Lower leg skin (tissue), 4 donors: ENCODE data around the gene CCDC186. TPM values are rescaled to one million over a fixed set of nuclear protein-coding genes. Genes with fewer than 3 reads are reported as not detected.

Experiments used
- DNase-seq, 2 donors: peaks; one replicate each; pipeline ENCODE4 v3.0.0-alpha.2; 2019; ENCODE audit warnings: low spot score in 2 of 2
- H3K4me3 ChIP-seq: fragments of 200-600 bp; sonication (generic); 2 replicates; pipeline ENCODE4 v1.5.1; 2017; ENCODE audit warnings: mild to moderate bottlenecking, low read depth; ENCODE audit not compliant: poor library complexity, severe bottlenecking
- POLR2A ChIP-seq, 2 donors: fragments of 450-650 bp; IDR thresholded peaks; one replicate each; pipeline ENCODE4 v1.6.1; 2016 to 2017; ENCODE audit warnings: antibody characterized with exemption in 2 of 2, mild to moderate bottlenecking in 1 of 2, moderate library complexity in 1 of 2
- WGBS, 2 donors: methylation state at CpG; one replicate each; pipeline ENCODE4 v1.1.5; 2018; 5-methylcytosine and 5-hydroxymethylcytosine counted together
- intact Hi-C: fragments of 100-400 bp; cut with DNase I; formaldehyde crosslinking; loops from one replicate; pipeline ENCODE4 v1.15.0; 2023; ENCODE audit warnings: low total_unique reads
- total RNA-seq, 4 donors: library from RNA; depleted of rRNA; stranded (reverse); fragments of >200 nt; gene quantifications; one replicate each; pipeline ENCODE4 v1.1.0, GENCODE V29; 2016
- TF ChIP-seq, protein P1 (sequence below), 3 donors: fragments of 450-650 bp; IDR thresholded peaks; one replicate each; pipeline ENCODE4 v1.5.1; 2016; ENCODE audit warnings: antibody characterized with exemption in 3 of 3, mild to moderate bottlenecking in 3 of 3, moderate library complexity in 2 of 3

Gene CCDC186
- total RNA-seq, 4 donors from 2014 or later, result 24.4 to 83.4 (median 33.0) TPM

- intact Hi-C loops, result no loop called here
- TF ChIP-seq POLR2A (IDR thresholded peaks at IDR 0.05), result no peak
- TF ChIP-seq, protein P1, sequence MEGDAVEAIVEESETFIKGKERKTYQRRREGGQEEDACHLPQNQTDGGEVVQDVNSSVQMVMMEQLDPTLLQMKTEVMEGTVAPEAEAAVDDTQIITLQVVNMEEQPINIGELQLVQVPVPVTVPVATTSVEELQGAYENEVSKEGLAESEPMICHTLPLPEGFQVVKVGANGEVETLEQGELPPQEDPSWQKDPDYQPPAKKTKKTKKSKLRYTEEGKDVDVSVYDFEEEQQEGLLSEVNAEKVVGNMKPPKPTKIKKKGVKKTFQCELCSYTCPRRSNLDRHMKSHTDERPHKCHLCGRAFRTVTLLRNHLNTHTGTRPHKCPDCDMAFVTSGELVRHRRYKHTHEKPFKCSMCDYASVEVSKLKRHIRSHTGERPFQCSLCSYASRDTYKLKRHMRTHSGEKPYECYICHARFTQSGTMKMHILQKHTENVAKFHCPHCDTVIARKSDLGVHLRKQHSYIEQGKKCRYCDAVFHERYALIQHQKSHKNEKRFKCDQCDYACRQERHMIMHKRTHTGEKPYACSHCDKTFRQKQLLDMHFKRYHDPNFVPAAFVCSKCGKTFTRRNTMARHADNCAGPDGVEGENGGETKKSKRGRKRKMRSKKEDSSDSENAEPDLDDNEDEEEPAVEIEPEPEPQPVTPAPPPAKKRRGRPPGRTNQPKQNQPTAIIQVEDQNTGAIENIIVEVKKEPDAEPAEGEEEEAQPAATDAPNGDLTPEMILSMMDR (IDR thresholded peaks at IDR 0.05), result no peak
- WGBS, 2 donors, result 93% methylated on average over 8 of the region's 8 CpGs
- H3K4me3 ChIP-seq, result no peak overlapping the region
- DNase-seq, result no peak
Measured at GRCh38 chr10:114189700-114190099, 15.7 kb upstream of the CCDC186 start.

DNA sequence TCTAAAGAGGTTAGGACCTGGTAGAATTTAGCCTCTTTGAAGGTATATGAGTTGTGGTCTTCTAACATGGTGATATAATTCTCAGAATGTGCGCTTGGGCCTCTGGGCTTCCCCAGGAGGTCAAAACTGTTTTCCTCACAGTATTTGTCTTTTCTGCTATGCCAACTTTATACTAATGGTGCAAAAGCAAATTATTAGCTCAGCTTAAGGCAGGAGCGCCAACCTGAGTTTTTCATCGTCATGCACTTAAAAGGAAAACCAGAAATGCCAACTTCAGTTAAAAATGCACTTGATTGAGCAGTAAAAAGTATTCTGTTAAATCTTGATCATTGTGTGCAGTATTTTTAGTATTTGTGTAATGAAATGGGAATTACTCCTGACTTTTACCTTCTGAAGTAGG is 14.9 kb upstream of the CCDC186 start:
- TF ChIP-seq, protein P1 (IDR thresholded peaks at IDR 0.05), result no peak
- DNase-seq, result no peak
- WGBS, 2 donors, result 97 to 98% methylated on average over 3 of the region's 3 CpGs
- intact Hi-C loops, result no loop called here
- H3K4me3 ChIP-seq, result no peak overlapping the region

GRCh38 chr10:114188001-114188400 is 14.0 kb upstream of the CCDC186 start:
- DNase-seq, result no peak
- intact Hi-C loops, result no loop called here
- 72 to 90% methylated on average over 3 of the region's 3 CpGs for WGBS, 2 donors
- TF ChIP-seq, protein P1 (IDR thresholded peaks at IDR 0.05), result no peak
- no peak for TF ChIP-seq POLR2A (IDR thresholded peaks at IDR 0.05)
- H3K4me3 ChIP-seq, result no peak overlapping the region

- no peak overlapping the region for H3K4me3 ChIP-seq
- no peak for DNase-seq
- WGBS, 2 donors, result 75 to 93% methylated on average over 5 of the region's 5 CpGs
- no peak for TF ChIP-seq POLR2A (IDR thresholded peaks at IDR 0.05)
- TF ChIP-seq, protein P1 (IDR thresholded peaks at IDR 0.05), result no peak
- intact Hi-C loops, result no loop called here
Measured at GRCh38 chr10:114184276-114184675, 10.3 kb upstream of the CCDC186 start.

DNA sequence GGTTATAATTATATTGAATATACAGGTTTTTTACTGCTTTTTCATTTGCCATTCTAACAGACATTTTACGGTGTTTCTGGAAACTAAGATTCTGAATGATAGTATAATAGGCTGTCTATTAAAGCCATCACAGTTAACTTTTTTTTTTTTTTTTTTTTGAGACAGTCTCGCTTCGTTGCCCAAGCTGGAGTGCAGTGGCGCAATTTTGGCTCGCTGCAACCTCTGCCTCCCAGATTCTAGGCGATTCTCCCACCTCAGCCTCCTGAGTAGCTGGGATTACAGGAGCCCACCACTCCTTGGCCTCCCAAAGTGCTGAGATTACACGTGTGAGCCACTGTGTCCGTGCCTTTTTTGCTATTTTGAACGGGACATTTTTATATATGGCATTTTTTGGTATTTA is 9.6 kb upstream of the CCDC186 start:
- WGBS, 2 donors, result 90 to 93% methylated on average over 9 of the region's 9 CpGs
- TF ChIP-seq, protein P1 (IDR thresholded peaks at IDR 0.05), result no peak
- no peak for TF ChIP-seq POLR2A (IDR thresholded peaks at IDR 0.05)
- intact Hi-C loops, result no loop called here

DNA sequence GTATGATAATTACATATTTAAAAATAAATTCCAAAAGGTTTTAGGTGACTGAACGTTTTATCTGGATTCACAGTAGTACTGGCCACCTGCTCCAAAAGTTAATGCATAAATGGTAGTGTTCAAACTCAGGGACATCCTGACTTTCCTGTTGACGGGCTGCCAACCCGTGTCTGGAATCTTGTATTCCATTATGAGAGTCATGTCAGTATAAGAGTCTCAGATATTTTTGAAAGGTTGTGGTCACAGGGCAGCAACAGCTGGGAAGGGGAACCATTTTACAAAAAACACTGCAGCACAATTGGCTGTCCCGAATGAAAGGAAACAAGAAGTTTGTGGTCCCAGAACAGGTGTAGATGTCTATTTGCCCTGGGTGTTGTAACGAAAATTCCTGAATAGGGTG is 8.0 kb upstream of the CCDC186 start:
- no peak for DNase-seq
- no peak overlapping the region for H3K4me3 ChIP-seq
- 25 to 28% methylated on average over 5 of the region's 5 CpGs for WGBS, 2 donors
- TF ChIP-seq, protein P1 (IDR thresholded peaks at IDR 0.05), result no peak
- no peak for TF ChIP-seq POLR2A (IDR thresholded peaks at IDR 0.05)
- intact Hi-C loops, result no loop called here

More for the DNA sequence above, 9.6 kb upstream of the CCDC186 start:
- H3K4me3 ChIP-seq, result no peak overlapping the region
- no peak for DNase-seq
